ENCODE measurements around the gene CDH23. TPM values are rescaled to one million over a fixed set of nuclear protein-coding genes. Genes with fewer than 3 reads are reported as not detected.

CDH23 gene
- total and polyA plus RNA-seq, 9 of the 15 experiments (the other 6 are each of a cell fraction or from before 2014, with no cell fraction given): 0.18 to 1.2 (median 0.47) TPM

DNA sequence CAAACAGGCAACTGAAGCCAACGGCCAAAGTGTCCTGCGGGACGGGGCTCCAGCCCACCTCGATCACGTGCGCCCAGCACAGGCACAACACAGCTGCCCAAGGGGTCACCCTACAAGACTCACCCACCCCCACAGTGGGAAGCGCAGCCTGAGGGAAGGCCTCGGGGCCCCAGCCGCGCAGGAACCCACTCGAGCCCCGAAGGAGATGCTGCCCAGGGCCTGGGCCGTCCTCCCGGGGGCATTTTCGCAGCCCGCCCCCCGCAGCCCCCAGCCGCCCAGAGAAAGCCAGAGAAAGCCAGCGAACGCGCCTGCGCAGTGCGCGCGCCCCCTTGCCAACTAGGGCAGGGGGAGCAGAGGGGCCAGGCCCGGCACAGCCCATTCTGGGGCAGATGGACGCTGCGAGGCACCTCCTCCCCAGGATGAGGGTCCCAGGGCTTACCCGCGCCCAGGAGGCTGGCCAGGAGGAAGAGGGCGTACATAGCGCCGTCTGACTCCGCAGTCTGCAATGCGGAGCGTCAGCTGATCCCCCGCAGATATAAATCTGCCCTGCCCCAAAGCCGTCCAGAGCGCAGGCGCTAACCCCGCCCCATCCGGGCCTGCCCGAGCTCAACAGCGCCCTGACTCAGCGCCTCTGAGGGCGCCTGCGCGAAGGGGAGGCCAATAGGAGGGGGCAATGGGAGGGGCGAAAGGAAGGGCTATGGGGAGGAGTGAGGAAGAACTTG lies 454.2 kb downstream of the CDH23 start, which contains the start of gene PSAP (continued):
- TF ChIP-seq, protein P1, sequence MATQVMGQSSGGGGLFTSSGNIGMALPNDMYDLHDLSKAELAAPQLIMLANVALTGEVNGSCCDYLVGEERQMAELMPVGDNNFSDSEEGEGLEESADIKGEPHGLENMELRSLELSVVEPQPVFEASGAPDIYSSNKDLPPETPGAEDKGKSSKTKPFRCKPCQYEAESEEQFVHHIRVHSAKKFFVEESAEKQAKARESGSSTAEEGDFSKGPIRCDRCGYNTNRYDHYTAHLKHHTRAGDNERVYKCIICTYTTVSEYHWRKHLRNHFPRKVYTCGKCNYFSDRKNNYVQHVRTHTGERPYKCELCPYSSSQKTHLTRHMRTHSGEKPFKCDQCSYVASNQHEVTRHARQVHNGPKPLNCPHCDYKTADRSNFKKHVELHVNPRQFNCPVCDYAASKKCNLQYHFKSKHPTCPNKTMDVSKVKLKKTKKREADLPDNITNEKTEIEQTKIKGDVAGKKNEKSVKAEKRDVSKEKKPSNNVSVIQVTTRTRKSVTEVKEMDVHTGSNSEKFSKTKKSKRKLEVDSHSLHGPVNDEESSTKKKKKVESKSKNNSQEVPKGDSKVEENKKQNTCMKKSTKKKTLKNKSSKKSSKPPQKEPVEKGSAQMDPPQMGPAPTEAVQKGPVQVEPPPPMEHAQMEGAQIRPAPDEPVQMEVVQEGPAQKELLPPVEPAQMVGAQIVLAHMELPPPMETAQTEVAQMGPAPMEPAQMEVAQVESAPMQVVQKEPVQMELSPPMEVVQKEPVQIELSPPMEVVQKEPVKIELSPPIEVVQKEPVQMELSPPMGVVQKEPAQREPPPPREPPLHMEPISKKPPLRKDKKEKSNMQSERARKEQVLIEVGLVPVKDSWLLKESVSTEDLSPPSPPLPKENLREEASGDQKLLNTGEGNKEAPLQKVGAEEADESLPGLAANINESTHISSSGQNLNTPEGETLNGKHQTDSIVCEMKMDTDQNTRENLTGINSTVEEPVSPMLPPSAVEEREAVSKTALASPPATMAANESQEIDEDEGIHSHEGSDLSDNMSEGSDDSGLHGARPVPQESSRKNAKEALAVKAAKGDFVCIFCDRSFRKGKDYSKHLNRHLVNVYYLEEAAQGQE (IDR thresholded peaks at IDR 0.05; ENCODE audit: borderline replicate concordance): peak; percentile 55
- TF ChIP-seq, protein P1 (CRISPR knock-in tag; IDR thresholded peaks at IDR 0.05; ENCODE audit: low read depth): peak; percentile 12; the same call in 1 of the 2 replicates
- TF ChIP-seq NUFIP1 (IDR thresholded peaks at IDR 0.05; ENCODE audit: partially characterized antibody) (no peak), NONO (IDR thresholded peaks at IDR 0.05; ENCODE audit: low read depth in 2 of 2, low read length in 1 of 2) (peak in 1 of 2 experiments; percentile 70; a peak in 1 of 4 replicates), MYC (IDR thresholded peaks at IDR 0.05; ENCODE audit: low read depth, low read length) (peak; percentile 59), MYC (CRISPR knock-in tag; IDR thresholded peaks at IDR 0.05; ENCODE audit: borderline replicate concordance, low read depth) (peak; percentile 72), RFX5 (IDR thresholded peaks at IDR 0.05; ENCODE audit: low read depth, low read length) (no peak), GABPB2 (CRISPR knock-in tag; conservative IDR thresholded peaks at IDR 0.05) (peak; percentile 62; the same call in 1 of the 2 replicates), NR2C2 (CRISPR knock-in tag; IDR thresholded peaks at IDR 0.05) (0 out of 2 replicates have a peak, but pooled peaks have one; percentile 44), NR2C2 (tag; IDR thresholded peaks at IDR 0.05) (no peak; the same call in 1 of the 2 replicates), HDAC2 (IDR thresholded peaks at IDR 0.05) (peak; percentile 33; the same call in 1 of the 2 replicates), ELF1 (tag; IDR thresholded peaks at IDR 0.05) (no peak; the same call in 1 of the 2 replicates), MAZ (CRISPR knock-in tag; conservative IDR thresholded peaks at IDR 0.05 in 1 of 2, IDR thresholded peaks at IDR 0.05 in 1 of 2) (peak; percentile 71 to 90)
- TF ChIP-seq, protein P2, sequence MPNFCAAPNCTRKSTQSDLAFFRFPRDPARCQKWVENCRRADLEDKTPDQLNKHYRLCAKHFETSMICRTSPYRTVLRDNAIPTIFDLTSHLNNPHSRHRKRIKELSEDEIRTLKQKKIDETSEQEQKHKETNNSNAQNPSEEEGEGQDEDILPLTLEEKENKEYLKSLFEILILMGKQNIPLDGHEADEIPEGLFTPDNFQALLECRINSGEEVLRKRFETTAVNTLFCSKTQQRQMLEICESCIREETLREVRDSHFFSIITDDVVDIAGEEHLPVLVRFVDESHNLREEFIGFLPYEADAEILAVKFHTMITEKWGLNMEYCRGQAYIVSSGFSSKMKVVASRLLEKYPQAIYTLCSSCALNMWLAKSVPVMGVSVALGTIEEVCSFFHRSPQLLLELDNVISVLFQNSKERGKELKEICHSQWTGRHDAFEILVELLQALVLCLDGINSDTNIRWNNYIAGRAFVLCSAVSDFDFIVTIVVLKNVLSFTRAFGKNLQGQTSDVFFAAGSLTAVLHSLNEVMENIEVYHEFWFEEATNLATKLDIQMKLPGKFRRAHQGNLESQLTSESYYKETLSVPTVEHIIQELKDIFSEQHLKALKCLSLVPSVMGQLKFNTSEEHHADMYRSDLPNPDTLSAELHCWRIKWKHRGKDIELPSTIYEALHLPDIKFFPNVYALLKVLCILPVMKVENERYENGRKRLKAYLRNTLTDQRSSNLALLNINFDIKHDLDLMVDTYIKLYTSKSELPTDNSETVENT (CRISPR knock-in tag; IDR thresholded peaks at IDR 0.05): peak; percentile 88; the same call in 1 of the 2 replicates
- TF ChIP-seq, protein P3, sequence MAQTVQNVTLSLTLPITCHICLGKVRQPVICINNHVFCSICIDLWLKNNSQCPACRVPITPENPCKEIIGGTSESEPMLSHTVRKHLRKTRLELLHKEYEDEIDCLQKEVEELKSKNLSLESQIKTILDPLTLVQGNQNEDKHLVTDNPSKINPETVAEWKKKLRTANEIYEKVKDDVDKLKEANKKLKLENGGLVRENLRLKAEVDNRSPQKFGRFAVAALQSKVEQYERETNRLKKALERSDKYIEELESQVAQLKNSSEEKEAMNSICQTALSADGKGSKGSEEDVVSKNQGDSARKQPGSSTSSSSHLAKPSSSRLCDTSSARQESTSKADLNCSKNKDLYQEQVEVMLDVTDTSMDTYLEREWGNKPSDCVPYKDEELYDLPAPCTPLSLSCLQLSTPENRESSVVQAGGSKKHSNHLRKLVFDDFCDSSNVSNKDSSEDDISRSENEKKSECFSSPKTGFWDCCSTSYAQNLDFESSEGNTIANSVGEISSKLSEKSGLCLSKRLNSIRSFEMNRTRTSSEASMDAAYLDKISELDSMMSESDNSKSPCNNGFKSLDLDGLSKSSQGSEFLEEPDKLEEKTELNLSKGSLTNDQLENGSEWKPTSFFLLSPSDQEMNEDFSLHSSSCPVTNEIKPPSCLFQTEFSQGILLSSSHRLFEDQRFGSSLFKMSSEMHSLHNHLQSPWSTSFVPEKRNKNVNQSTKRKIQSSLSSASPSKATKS (CRISPR knock-in tag; IDR thresholded peaks at IDR 0.05): 0 out of 2 replicates have a peak, but pooled peaks have one; percentile 38
